HepG2 (cell line): ENCODE results near the gene GPR32. TPM values are rescaled to one million over a fixed set of nuclear protein-coding genes. Genes with fewer than 3 reads are reported as not detected.
"Not testable (repeated sequence)": the region's sequence is repeated elsewhere in the genome, so short reads cannot be mapped to it uniquely, and the experiment has no call there.

ENCODE experiments used
- ATAC-seq: fragments of 200-7000 bp; cut with Tn5 transposase; 3 replicates; pipeline ENCODE4 v1.9.1; 2020; ENCODE audit warnings: mild to moderate bottlenecking, moderate library complexity
- BruUV-seq: library from RNA; stranded (reverse); fragments of 400-500 nt; replicated peaks from 2 replicates; lab custom pipeline; 2021; lab: Mats Ljungman, UMichigan
- CTCF ChIA-PET: fragments of 300-600 bp; formaldehyde crosslinking; extraction: SDS; loops from one replicate; lab custom pipeline; 2021; ENCODE audit warnings: low total read pairs, inconsistent platforms, low intra/inter-chr PET ratio; lab: Yijun Ruan, JAX
- POLR2A ChIA-PET: fragments of 350-600 bp; sonication (Branson Sonifier 250); formaldehyde crosslinking; loops from one replicate; lab custom pipeline; 2020; ENCODE audit warnings: antibody characterized with exemption, inconsistent platforms; lab: Yijun Ruan, JAX
- DNase-seq: peaks from one replicate; pipeline ENCODE4 v3.0.0-alpha.2; 2015; ENCODE audit warnings: low spot score
- FAIRE-seq: peaks from 3 replicates; lab custom pipeline; 2011; peaks lifted over from hg19 to GRCh38; lab: Jason Lieb, UNC
- H2AFZ ChIP-seq: one replicate; pipeline ENCODE4 v1.6.1; 2011; ENCODE audit warnings: low read length, inconsistent platforms
- H3K27ac ChIP-seq: fragments of 300-600 bp; 3 replicates; pipeline ENCODE4 v1.8.0; 2011; ENCODE audit warnings: mixed run types, mild to moderate bottlenecking, mixed read lengths, low read length, inconsistent platforms; ENCODE audit not compliant: insufficient read depth; ENCODE audit errors: extremely low read length
- H3K27me3 ChIP-seq, 2 experiments: fragments of 200-600 bp in 1 of 2; 2 replicates in 1 of 2; 3 replicates in 1 of 2; pipeline versions ENCODE4 v1.6.0 to v1.8.0; 2011; ENCODE audit warnings: low read length in 2 of 2, mild to moderate bottlenecking in 2 of 2, moderate library complexity in 2 of 2, inconsistent platforms in 1 of 2; ENCODE audit not compliant: insufficient read depth in 2 of 2, control insufficient read depth in 1 of 2
- H3K36me3 ChIP-seq, 2 experiments: fragments of 200-600 bp in 1 of 2; replicated peaks in 1 of 2; 2 replicates in 1 of 2; 3 replicates in 1 of 2; pipeline versions ENCODE4 v1.5.1 to v1.8.0; 2011; ENCODE audit warnings: low read length in 2 of 2, inconsistent platforms in 1 of 2; ENCODE audit not compliant: insufficient read depth in 2 of 2, control insufficient read depth in 1 of 2
- H3K4me1 ChIP-seq: 2 replicates; pipeline ENCODE4 v1.5.1; 2012; ENCODE audit warnings: low read length, inconsistent platforms; ENCODE audit not compliant: insufficient read depth
- H3K4me2 ChIP-seq: 2 replicates; pipeline ENCODE4 v1.6.0; 2011; ENCODE audit warnings: low read depth, low read length, inconsistent platforms
- H3K4me3 ChIP-seq, 3 experiments: fragments of 200-600 bp in 1 of 3; sonication (generic), shearing (Covaris generic) in 1 of 3; replicated peaks in 1 of 3; 2 replicates each; pipeline ENCODE4 v1.5.1; 2011 to 2016; ENCODE audit warnings: low read length in 3 of 3, inconsistent platforms in 2 of 3, low read depth in 2 of 3, mild to moderate bottlenecking in 2 of 3, control low read depth in 1 of 3, mixed read lengths in 1 of 3; ENCODE audit not compliant: insufficient read depth in 1 of 3
- H3K79me2 ChIP-seq: one replicate; pipeline ENCODE4 v1.6.1; 2011; ENCODE audit warnings: low read length, inconsistent platforms; ENCODE audit not compliant: insufficient read depth
- H3K9ac ChIP-seq: 2 replicates; pipeline ENCODE4 v1.6.0; 2011; ENCODE audit warnings: mild to moderate bottlenecking, low read depth, low read length, inconsistent platforms; ENCODE audit not compliant: insufficient read depth
- H3K9me3 ChIP-seq: 2 replicates; pipeline ENCODE4 v1.5.1; 2012; ENCODE audit warnings: mild to moderate bottlenecking, low read length
- H4K20me1 ChIP-seq: 2 replicates; pipeline ENCODE4 v1.6.0; 2011; ENCODE audit warnings: inconsistent platforms, mild to moderate bottlenecking, low read length, moderate library complexity; ENCODE audit not compliant: insufficient read depth
- FOXJ3 ChIP-seq: sonication (generic); formaldehyde crosslinking; IDR thresholded peaks from 2 replicates; pipeline ENCODE4 v1.4.0; 2020; ENCODE audit warnings: missing genetic modification reagents, mild to moderate bottlenecking, borderline replicate concordance
- JARID2 ChIP-seq: sonication (generic); formaldehyde crosslinking; IDR thresholded peaks from 2 replicates; pipeline ENCODE4 v1.8.1; 2023; ENCODE audit warnings: missing genetic modification reagents, inconsistent platforms; ENCODE audit not compliant: insufficient replicate concordance
- PHB2 ChIP-seq: fragments of 450-650 bp; IDR thresholded peaks from 2 replicates; pipeline ENCODE4 v1.6.1; 2018; ENCODE audit not compliant: partially characterized antibody
- PTBP1 ChIP-seq: fragments of 200-400 bp; formaldehyde crosslinking; IDR thresholded peaks from 2 replicates; pipeline ENCODE4 v1.6.1; 2018; ENCODE audit warnings: low read length, low read depth; ENCODE audit not compliant: poor library complexity, severe bottlenecking
- RFX5 ChIP-seq: IDR thresholded peaks from 2 replicates; pipeline ENCODE4 v1.6.1; 2011; ENCODE audit warnings: low read depth, low read length, improper control_type of control experiment
- SNRNP70 ChIP-seq: fragments of 200-400 bp; formaldehyde crosslinking; IDR thresholded peaks from 2 replicates; pipeline ENCODE4 v1.6.1; 2017; ENCODE audit warnings: mild to moderate bottlenecking, low read depth, low read length, moderate library complexity
- ZNF251 ChIP-seq: sonication (generic); formaldehyde crosslinking; IDR thresholded peaks from 2 replicates; pipeline ENCODE4 v1.9.0; 2021; ENCODE audit warnings: mild to moderate bottlenecking, missing genetic modification reagents
- WGBS: methylation state at CpG from one replicate; pipeline ENCODE4 v1.1.6; 2017; ENCODE audit warnings: low lambda C conversion rate; 5-methylcytosine and 5-hydroxymethylcytosine counted together
- in situ Hi-C: cut with HindIII; loops from 2 replicates; pipeline ENCODE4 v1.10.0; 2017; ENCODE audit warnings: low pct_unique_long_range_greater_than_20kb; ENCODE audit not compliant: extremely low pct_ligation_motif_present
- intact Hi-C: fragments of 100-400 bp; cut with micrococcal nuclease; formaldehyde crosslinking; loops from one replicate; pipeline ENCODE4 v1.10.0; 2022; ENCODE audit not compliant: unreplicated experiment
- polyA plus RNA-seq, 8 experiments: library from polyadenylated mRNA; depleted of rRNA in 3 of 8; stranded (reverse) in 7 of 8; unstranded in 1 of 8; fragments of >200 nt; fragmentation: Illumina TruSeq in 4 of 8; extraction: Trizol in 4 of 8; gene quantifications; 2 replicates each; pipeline versions ENCODE4 v1.2.1 to v1.2.3, GENCODE V29; 2011 to 2016; ENCODE audit warnings: low read depth in 4 of 8, missing spikeins in 1 of 8, mixed read lengths in 1 of 8; ENCODE audit not compliant: insufficient read depth in 1 of 8
- total RNA-seq, 5 experiments: library from RNA; depleted of rRNA; stranded (reverse); fragments of >200 nt; fragmentation: Illumina TruSeq; extraction: Trizol; gene quantifications; 2 replicates each; pipeline ENCODE4 v1.2.3, GENCODE V29; 2016; ENCODE audit warnings: low read depth in 1 of 5
- TF ChIP-seq, protein P1 (sequence below): sonication (generic); formaldehyde crosslinking; IDR thresholded peaks from 2 replicates; pipeline ENCODE4 v1.4.0; 2020; ENCODE audit warnings: mild to moderate bottlenecking, low read depth, missing genetic modification reagents
- TF ChIP-seq, protein P2 (sequence below): sonication (generic); formaldehyde crosslinking; IDR thresholded peaks from 2 replicates; pipeline ENCODE4 v1.5.0; 2020; ENCODE audit warnings: missing genetic modification reagents, mild to moderate bottlenecking, borderline replicate concordance
- TF ChIP-seq, protein P3 (sequence below): sonication (generic); formaldehyde crosslinking; IDR thresholded peaks from 2 replicates; pipeline ENCODE4 v1.5.0; 2020; ENCODE audit warnings: mild to moderate bottlenecking, missing genetic modification reagents, borderline replicate concordance
- TF ChIP-seq, protein P4 (sequence below): sonication (generic); formaldehyde crosslinking; IDR thresholded peaks from 2 replicates; pipeline ENCODE4 v1.5.1; 2020; ENCODE audit warnings: mild to moderate bottlenecking, missing genetic modification reagents

The GPR32 gene
- total and polyA plus RNA-seq, 2 of the 13 experiments (the other 11 are each of a cell fraction or from before 2014, with no cell fraction given): not detected

DNA sequence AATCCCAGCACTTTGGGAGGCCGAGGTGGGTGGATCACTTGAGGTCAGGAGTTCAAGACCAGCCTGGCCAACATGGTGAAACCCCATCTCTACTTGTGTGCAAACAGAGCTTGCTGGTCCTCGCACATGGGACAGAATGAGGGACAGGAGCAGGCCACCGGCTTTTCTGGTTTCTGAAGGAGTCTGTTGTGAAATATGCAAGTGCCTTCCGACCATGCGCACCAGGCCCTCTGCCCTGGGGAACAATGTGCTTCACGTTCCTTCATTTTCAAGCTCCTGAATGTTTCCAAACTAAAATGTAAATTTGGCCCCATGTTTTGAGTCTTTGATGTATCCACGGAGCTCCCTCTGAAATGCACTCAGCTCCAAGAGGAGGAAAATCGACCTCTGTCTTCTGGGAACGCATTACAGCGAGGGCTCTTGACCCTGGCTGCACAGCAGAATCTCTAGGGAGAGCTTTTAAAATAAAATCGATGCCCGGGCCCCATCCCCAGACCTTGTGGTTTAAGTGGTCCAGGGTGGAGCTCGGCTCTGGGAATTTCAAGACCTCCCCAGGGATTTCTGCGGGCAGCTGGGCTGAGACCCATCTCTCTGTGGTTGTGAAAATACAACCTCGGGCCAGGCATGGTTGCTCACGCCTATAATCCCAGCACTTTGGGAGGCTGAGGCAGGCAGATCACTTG is 10.6 kb downstream of the GPR32 start (continued):
- TF ChIP-seq, protein P1, sequence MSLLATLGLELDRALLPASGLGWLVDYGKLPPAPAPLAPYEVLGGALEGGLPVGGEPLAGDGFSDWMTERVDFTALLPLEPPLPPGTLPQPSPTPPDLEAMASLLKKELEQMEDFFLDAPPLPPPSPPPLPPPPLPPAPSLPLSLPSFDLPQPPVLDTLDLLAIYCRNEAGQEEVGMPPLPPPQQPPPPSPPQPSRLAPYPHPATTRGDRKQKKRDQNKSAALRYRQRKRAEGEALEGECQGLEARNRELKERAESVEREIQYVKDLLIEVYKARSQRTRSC: no peak
- TF ChIP-seq, protein P2, sequence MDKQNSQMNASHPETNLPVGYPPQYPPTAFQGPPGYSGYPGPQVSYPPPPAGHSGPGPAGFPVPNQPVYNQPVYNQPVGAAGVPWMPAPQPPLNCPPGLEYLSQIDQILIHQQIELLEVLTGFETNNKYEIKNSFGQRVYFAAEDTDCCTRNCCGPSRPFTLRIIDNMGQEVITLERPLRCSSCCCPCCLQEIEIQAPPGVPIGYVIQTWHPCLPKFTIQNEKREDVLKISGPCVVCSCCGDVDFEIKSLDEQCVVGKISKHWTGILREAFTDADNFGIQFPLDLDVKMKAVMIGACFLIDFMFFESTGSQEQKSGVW (CRISPR knock-in tag): no peak
- TF ChIP-seq ZNF251: no peak
- TF ChIP-seq, protein P3, sequence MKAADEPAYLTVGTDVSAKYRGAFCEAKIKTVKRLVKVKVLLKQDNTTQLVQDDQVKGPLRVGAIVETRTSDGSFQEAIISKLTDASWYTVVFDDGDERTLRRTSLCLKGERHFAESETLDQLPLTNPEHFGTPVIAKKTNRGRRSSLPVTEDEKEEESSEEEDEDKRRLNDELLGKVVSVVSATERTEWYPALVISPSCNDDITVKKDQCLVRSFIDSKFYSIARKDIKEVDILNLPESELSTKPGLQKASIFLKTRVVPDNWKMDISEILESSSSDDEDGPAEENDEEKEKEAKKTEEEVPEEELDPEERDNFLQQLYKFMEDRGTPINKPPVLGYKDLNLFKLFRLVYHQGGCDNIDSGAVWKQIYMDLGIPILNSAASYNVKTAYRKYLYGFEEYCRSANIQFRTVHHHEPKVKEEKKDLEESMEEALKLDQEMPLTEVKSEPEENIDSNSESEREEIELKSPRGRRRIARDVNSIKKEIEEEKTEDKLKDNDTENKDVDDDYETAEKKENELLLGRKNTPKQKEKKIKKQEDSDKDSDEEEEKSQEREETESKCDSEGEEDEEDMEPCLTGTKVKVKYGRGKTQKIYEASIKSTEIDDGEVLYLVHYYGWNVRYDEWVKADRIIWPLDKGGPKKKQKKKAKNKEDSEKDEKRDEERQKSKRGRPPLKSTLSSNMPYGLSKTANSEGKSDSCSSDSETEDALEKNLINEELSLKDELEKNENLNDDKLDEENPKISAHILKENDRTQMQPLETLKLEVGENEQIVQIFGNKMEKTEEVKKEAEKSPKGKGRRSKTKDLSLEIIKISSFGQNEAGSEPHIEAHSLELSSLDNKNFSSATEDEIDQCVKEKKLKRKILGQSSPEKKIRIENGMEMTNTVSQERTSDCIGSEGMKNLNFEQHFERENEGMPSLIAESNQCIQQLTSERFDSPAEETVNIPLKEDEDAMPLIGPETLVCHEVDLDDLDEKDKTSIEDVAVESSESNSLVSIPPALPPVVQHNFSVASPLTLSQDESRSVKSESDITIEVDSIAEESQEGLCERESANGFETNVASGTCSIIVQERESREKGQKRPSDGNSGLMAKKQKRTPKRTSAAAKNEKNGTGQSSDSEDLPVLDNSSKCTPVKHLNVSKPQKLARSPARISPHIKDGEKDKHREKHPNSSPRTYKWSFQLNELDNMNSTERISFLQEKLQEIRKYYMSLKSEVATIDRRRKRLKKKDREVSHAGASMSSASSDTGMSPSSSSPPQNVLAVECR (CRISPR knock-in tag): no peak
- TF ChIP-seq SNRNP70: no peak
- TF ChIP-seq FOXJ3 (CRISPR knock-in tag): no peak
- no peak for TF ChIP-seq JARID2 (CRISPR knock-in tag)
- no peak for TF ChIP-seq RFX5
- TF ChIP-seq PHB2: no peak
- TF ChIP-seq, protein P4, sequence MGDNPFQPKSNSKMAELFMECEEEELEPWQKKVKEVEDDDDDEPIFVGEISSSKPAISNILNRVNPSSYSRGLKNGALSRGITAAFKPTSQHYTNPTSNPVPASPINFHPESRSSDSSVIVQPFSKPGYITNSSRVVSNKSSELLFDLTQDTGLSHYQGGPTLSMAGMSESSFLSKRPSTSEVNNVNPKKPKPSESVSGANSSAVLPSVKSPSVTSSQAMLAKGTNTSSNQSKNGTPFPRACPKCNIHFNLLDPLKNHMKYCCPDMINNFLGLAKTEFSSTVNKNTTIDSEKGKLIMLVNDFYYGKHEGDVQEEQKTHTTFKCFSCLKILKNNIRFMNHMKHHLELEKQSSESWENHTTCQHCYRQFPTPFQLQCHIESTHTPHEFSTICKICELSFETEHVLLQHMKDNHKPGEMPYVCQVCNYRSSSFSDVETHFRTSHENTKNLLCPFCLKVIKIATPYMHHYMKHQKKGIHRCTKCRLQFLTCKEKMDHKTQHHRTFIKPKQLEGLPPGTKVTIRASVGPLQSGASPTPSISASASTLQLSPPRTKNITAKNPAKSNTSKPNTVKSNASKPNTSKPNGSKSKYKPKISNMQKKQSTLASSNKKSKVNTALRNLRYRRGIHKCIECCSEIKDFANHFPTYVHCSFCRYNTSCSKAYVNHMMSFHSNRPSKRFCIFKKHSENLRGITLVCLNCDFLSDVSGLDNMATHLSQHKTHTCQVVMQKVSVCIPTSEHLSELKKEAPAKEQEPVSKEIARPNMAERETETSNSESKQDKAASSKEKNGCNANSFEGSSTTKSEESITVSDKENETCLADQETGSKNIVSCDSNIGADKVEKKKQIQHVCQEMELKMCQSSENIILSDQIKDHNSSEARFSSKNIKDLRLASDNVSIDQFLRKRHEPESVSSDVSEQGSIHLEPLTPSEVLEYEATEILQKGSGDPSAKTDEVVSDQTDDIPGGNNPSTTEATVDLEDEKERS (CRISPR knock-in tag): no peak
- no peak for TF ChIP-seq PTBP1
- TF ChIP-seq, all 625 proteins: peak for 0

DNA sequence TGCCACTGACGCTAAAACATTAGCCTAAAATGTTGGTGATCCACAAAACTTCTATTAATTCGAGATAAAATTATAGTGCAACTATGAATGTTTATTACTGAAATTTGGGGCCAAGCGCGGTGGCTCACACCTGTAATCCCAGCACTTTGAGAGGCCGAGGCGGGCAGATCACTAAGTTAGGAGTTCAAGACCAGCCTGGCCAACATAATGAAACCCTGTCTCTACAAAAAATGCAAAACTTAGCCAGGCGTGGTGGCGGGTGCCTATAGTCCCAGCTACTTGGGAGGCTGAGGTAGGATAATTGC is 13.5 kb downstream of the GPR32 start:
- ATAC-seq, H3K27ac ChIP-seq, POLR2A ChIA-PET: not testable (repeated sequence)

More for the DNA sequence above, 13.5 kb downstream of the GPR32 start:
- H3K9me3 ChIP-seq, H3K36me3 ChIP-seq, H3K9ac ChIP-seq, H2AFZ ChIP-seq, H3K4me1 ChIP-seq, FAIRE-seq, H4K20me1 ChIP-seq, H3K4me2 ChIP-seq, DNase-seq, H3K4me3 ChIP-seq, H3K79me2 ChIP-seq, BruUV-seq: not testable (repeated sequence)
- 45% methylated on average over 8 of the region's 8 CpGs for WGBS
- CTCF ChIA-PET: interaction anchor here (1.2 to 1.9 kb wide), 7 partner anchors 59 to 519 kb away, joined by 3 to 14 read pairs (median 5); no protein-coding TSS in a partner anchor
- H3K27me3 ChIP-seq: peaks cover 0 to 18% of the 10 kb centered on the region in 2 experiments; a peak in 3 of 5 replicates
- in situ Hi-C loops (loop anchor here (10.0 to 25.0 kb wide), 3 partner anchors 179 to 421 kb away; partner anchors contain the start of gene NAPSA), intact Hi-C loops (loop anchor here (5.0 kb wide), 1 partner anchor 61 kb away; the partner anchor contains the start of gene CLEC11A)
